H1 (cell line): ENCODE results near the gene AFF4. TPM values are rescaled to one million over a fixed set of nuclear protein-coding genes. Genes with fewer than 3 reads are reported as not detected.

Source experiments
- CTCF ChIA-PET: fragments of 300-600 bp; sonication (Branson Sonifier 250); formaldehyde crosslinking; loops from one replicate; lab custom pipeline; 2021; ENCODE audit not compliant: partially characterized antibody; lab: Charles Lee
- POLR2A ChIA-PET: fragments of 300-600 bp; sonication (Branson Sonifier 250); formaldehyde crosslinking; loops from one replicate; lab custom pipeline; 2021; ENCODE audit warnings: inconsistent platforms; ENCODE audit not compliant: partially characterized antibody; lab: Charles Lee
- DNase-seq, 2 experiments: peaks; one replicate each; pipeline versions ENCODE4 v3.0.0 to v3.0.0-alpha.2; 2010 to 2022; ENCODE audit warnings: low spot score in 2 of 2, low read depth in 1 of 2, mixed read lengths in 1 of 2
- FAIRE-seq: peaks from 2 replicates; lab custom pipeline; 2011; peaks lifted over from hg19 to GRCh38; lab: Jason Lieb, UNC
- H2AFZ ChIP-seq: 2 replicates; pipeline ENCODE4 v1.8.1; 2012; ENCODE audit warnings: low read length, inconsistent platforms
- H2AK5ac ChIP-seq: 2 replicates; pipeline ENCODE4 v1.6.1; 2013; ENCODE audit warnings: low read depth, low read length
- H2BK120ac ChIP-seq: replicated peaks from 2 replicates; pipeline ENCODE3; 2013; ENCODE audit warnings: low read depth, low read length, inconsistent platforms
- H2BK12ac ChIP-seq: 2 replicates; pipeline ENCODE4 v1.6.1; 2013; ENCODE audit warnings: low read depth, low read length
- H2BK15ac ChIP-seq: 2 replicates; pipeline ENCODE4 v1.6.1; 2013; ENCODE audit warnings: low read length
- H2BK20ac ChIP-seq: 2 replicates; pipeline ENCODE4 v1.6.1; 2013; ENCODE audit warnings: low read length
- H2BK5ac ChIP-seq: 2 replicates; pipeline ENCODE4 v1.6.1; 2013; ENCODE audit warnings: low read depth, low read length
- H3K14ac ChIP-seq: 2 replicates; pipeline ENCODE4 v1.6.1; 2013; ENCODE audit warnings: inconsistent platforms; ENCODE audit not compliant: insufficient read length
- H3K18ac ChIP-seq: 2 replicates; pipeline ENCODE4 v1.6.1; 2013; ENCODE audit warnings: low read length; ENCODE audit errors: extremely low read depth
- H3K23ac ChIP-seq: 2 replicates; pipeline ENCODE4 v1.6.1; 2013; ENCODE audit warnings: inconsistent platforms; ENCODE audit not compliant: insufficient read length
- H3K23me2 ChIP-seq: 2 replicates; pipeline ENCODE4 v1.6.1; 2013; ENCODE audit warnings: low read depth, low read length
- H3K27ac ChIP-seq: 2 replicates; pipeline ENCODE4 v1.6.1; 2011; ENCODE audit warnings: low read depth, low read length, inconsistent platforms
- H3K27me3 ChIP-seq, 4 experiments: replicated peaks in 1 of 4; 1 replicate in 1 of 4; 2 replicates in 3 of 4; pipeline versions ENCODE4 v1.6.1 to v1.8.1; 2011 to 2013; ENCODE audit warnings: low read length in 3 of 4, mild to moderate bottlenecking in 3 of 4, inconsistent platforms in 2 of 4, mixed read lengths in 2 of 4, moderate library complexity in 1 of 4; ENCODE audit not compliant: control insufficient read depth in 3 of 4, insufficient read depth in 3 of 4; ENCODE audit errors: extremely low read depth in 1 of 4
- H3K36me3 ChIP-seq, 4 experiments: 2 replicates each; pipeline versions ENCODE4 v1.6.1 to v1.8.1; 2011 to 2013; ENCODE audit warnings: mild to moderate bottlenecking in 4 of 4, low read length in 3 of 4, moderate library complexity in 2 of 4, control low read depth in 1 of 4, inconsistent platforms in 1 of 4; ENCODE audit not compliant: insufficient read depth in 4 of 4, control insufficient read depth in 2 of 4
- H3K4ac ChIP-seq: replicated peaks from 2 replicates; pipeline ENCODE3; 2013; ENCODE audit warnings: low read length, low read depth, mixed read lengths, inconsistent platforms; ENCODE audit not compliant: insufficient read length
- H3K4me1 ChIP-seq, 4 experiments: replicated peaks in 1 of 4; 1 replicate in 1 of 4; 2 replicates in 3 of 4; pipeline versions ENCODE4 v1.6.1 to v1.8.1; 2011 to 2013; ENCODE audit warnings: low read length in 3 of 4, inconsistent platforms in 2 of 4, mixed read lengths in 1 of 4; ENCODE audit not compliant: insufficient read depth in 4 of 4, control insufficient read depth in 3 of 4
- H3K4me2 ChIP-seq, 2 experiments: 2 replicates each; pipeline versions ENCODE4 v1.6.1 to v1.8.1; 2011 to 2013; ENCODE audit warnings: low read depth in 2 of 2, low read length in 2 of 2, control low read depth in 1 of 2, inconsistent platforms in 1 of 2, mild to moderate bottlenecking in 1 of 2; ENCODE audit not compliant: insufficient read depth in 1 of 2
- H3K4me3 ChIP-seq, 4 experiments: fragments of 200-600, 300-600 bp in 1 of 4; sonication (generic), shearing (Covaris generic), sonication (Bioruptor Twin) in 1 of 4; 2 replicates each; pipeline versions ENCODE4 v1.5.1 to v1.8.1; 2011 to 2016; ENCODE audit warnings: low read length in 4 of 4, low read depth in 3 of 4, control low read depth in 2 of 4, inconsistent platforms in 2 of 4, mild to moderate bottlenecking in 2 of 4, mixed read lengths in 1 of 4, moderate library complexity in 1 of 4; ENCODE audit not compliant: insufficient read depth in 2 of 4; ENCODE audit errors: extremely low read depth in 1 of 4
- H3K56ac ChIP-seq: replicated peaks from 2 replicates; pipeline ENCODE3; 2013; ENCODE audit warnings: low read depth, mild to moderate bottlenecking, mixed read lengths, low read length, inconsistent platforms; ENCODE audit not compliant: insufficient read length
- H3K79me1 ChIP-seq: 2 replicates; pipeline ENCODE4 v1.6.1; 2013; ENCODE audit warnings: low read depth, low read length, control low read depth
- H3K79me2 ChIP-seq, 2 experiments: 2 replicates each; pipeline versions ENCODE4 v1.6.1 to v1.8.1; 2012 to 2013; ENCODE audit warnings: low read length in 2 of 2, mild to moderate bottlenecking in 2 of 2, inconsistent platforms in 1 of 2; ENCODE audit not compliant: insufficient read depth in 2 of 2, control insufficient read depth in 1 of 2
- H3K9ac ChIP-seq, 4 experiments: replicated peaks in 1 of 4; 1 replicate in 1 of 4; 2 replicates in 3 of 4; pipeline versions ENCODE4 v1.6.1 to v1.8.1; 2011 to 2013; ENCODE audit warnings: low read depth in 3 of 4, low read length in 3 of 4, control low read depth in 2 of 4, mild to moderate bottlenecking in 2 of 4, moderate library complexity in 2 of 4, inconsistent platforms in 1 of 4; ENCODE audit errors: extremely low read depth in 1 of 4
- H3K9me3 ChIP-seq, 2 experiments: 2 replicates each; pipeline versions ENCODE4 v1.6.1 to v1.8.1; 2012 to 2013; ENCODE audit warnings: mild to moderate bottlenecking in 2 of 2, moderate library complexity in 2 of 2, control low read depth in 1 of 2, inconsistent platforms in 1 of 2, low read depth in 1 of 2, low read length in 1 of 2, mixed read lengths in 1 of 2; ENCODE audit not compliant: insufficient read depth in 2 of 2
- H4K20me1 ChIP-seq, 2 experiments: replicated peaks in 1 of 2; 2 replicates each; pipeline versions ENCODE3 to v1.8.1; 2011 to 2013; ENCODE audit warnings: inconsistent platforms in 2 of 2, low read length in 2 of 2, mild to moderate bottlenecking in 1 of 2; ENCODE audit not compliant: insufficient read depth in 2 of 2, control insufficient read depth in 1 of 2
- H4K5ac ChIP-seq: 2 replicates; pipeline ENCODE4 v1.6.1; 2013; ENCODE audit warnings: low read length, low read depth, mixed read lengths, inconsistent platforms; ENCODE audit not compliant: insufficient read length
- H4K8ac ChIP-seq: 2 replicates; pipeline ENCODE4 v1.8.0; 2013; ENCODE audit warnings: mild to moderate bottlenecking, moderate library complexity, low read length, inconsistent platforms; ENCODE audit not compliant: insufficient read depth; ENCODE audit errors: extremely low read depth
- H4K91ac ChIP-seq: replicated peaks from 2 replicates; pipeline ENCODE3; 2013; ENCODE audit warnings: low read length, mixed read lengths, inconsistent platforms; ENCODE audit not compliant: insufficient read length
- GTF2F1 ChIP-seq: IDR thresholded peaks from 2 replicates; pipeline ENCODE4 v1.6.1; 2012; ENCODE audit warnings: low read depth, low read length, improper control_type of control experiment, borderline replicate concordance
- WGBS, 2 experiments: shearing (Covaris generic) in 1 of 2; methylation state at CpG; one replicate each; pipeline versions ENCODE4 v1.1.6 to v1.1.7; 2013 to 2015; ENCODE audit warnings: low lambda C conversion rate in 2 of 2, mixed read lengths in 2 of 2, inconsistent platforms in 1 of 2, low coverage in 1 of 2, missing lambda C conversion rate in 1 of 2; ENCODE audit not compliant: insufficient replicate concordance in 2 of 2, insufficient coverage in 1 of 2, insufficient read length in 1 of 2; ENCODE audit errors: extremely low coverage in 1 of 2, missing lambda C conversion rate in 1 of 2; 5-methylcytosine and 5-hydroxymethylcytosine counted together
- polyA plus RNA-seq, 7 experiments: library from polyadenylated mRNA; depleted of rRNA in 3 of 7; stranded (reverse) in 5 of 7; unstranded in 2 of 7; fragments of >200 nt in 5 of 7; fragments of 200-250 nt in 2 of 7; gene quantifications; 1 replicate in 5 of 7; 2 replicates in 1 of 7; 4 replicates in 1 of 7; pipeline versions ENCODE4 v1.2.1 to v1.2.3, GENCODE V29; 2011 to 2013; ENCODE audit warnings: missing spikeins in 2 of 7, mixed read lengths in 2 of 7
- total RNA-seq: library from RNA; stranded (reverse); fragmentation: NEBNext Ultra II Directional; extraction: Animal tissue kit (Norgen Biotek cat#: 25700); gene quantifications from 2 replicates; pipeline ENCODE4 v1.2.1, GENCODE V29; 2021

The AFF4 gene
- total and polyA plus RNA-seq, 2 of the 8 experiments (the other 6 are each of a cell fraction or from before 2014, with no cell fraction given): 12.0 to 61.4 TPM

GRCh38 chr5:132828846-132829494 lies 134.5 kb downstream of the AFF4 start:
- H2BK15ac ChIP-seq: 0 out of 2 replicates have a peak overlapping the region, but pooled peaks have one; percentile 61
- H2AFZ ChIP-seq: no peak overlapping the region
- H3K9me3 ChIP-seq: no peaks in the 10 kb centered on the region
- H3K79me1 ChIP-seq: no peaks in the 10 kb centered on the region
- no peak overlapping the region for H3K14ac ChIP-seq
- no peak overlapping the region for H2BK5ac ChIP-seq
- H2BK12ac ChIP-seq: no peak overlapping the region
- H3K9ac ChIP-seq: no peak overlapping the region
- ChIA-PET POLR2A (interaction anchor here (1.0 to 5.7 kb wide), 4 partner anchors 8 to 37 kb away, joined by 3 to 30 read pairs (median 4); partner anchors contain the start of genes GDF9, SOWAHA and UQCRQ), CTCF (interaction anchor here (0.6 to 25.6 kb wide), 14 partner anchors 9 to 323 kb away, joined by 3 to 465 read pairs (median 4); partner anchors contain the start of genes CCNI2, GDF9, LEAP2 and UQCRQ)
- FAIRE-seq (no peak), DNase-seq (no peak)
- no peak overlapping the region for H4K8ac ChIP-seq
- H3K4me2 ChIP-seq: peak overlapping the region; percentile 12 to 81; a peak in 2 of 4 replicates
- peak overlapping the region; percentile 72; the same call in 1 of the 2 replicates for H2BK20ac ChIP-seq
- TF ChIP-seq GTF2F1: no peak
- no peaks in the 10 kb centered on the region for H3K36me3 ChIP-seq
- no peak overlapping the region for H4K91ac ChIP-seq
- H3K23me2 ChIP-seq: peaks cover 10% of the 10 kb centered on the region; the same call in 1 of the 2 replicates
- no peak overlapping the region for H3K27ac ChIP-seq
- no peak overlapping the region for H3K4ac ChIP-seq
- H4K20me1 ChIP-seq: no peaks in the 10 kb centered on the region
- H3K4me1 ChIP-seq: peaks cover 0 to 17% (median 14%) of the 10 kb centered on the region in 4 experiments; a peak in 6 of 7 replicates
- no peak overlapping the region for H4K5ac ChIP-seq
- no peak overlapping the region for H3K23ac ChIP-seq
- H3K27me3 ChIP-seq: peaks cover 32 to 76% (median 67%) of the 10 kb centered on the region in 4 experiments
- no peak overlapping the region; the same call in 1 of the 2 replicates for H2AK5ac ChIP-seq
- no peaks in the 10 kb centered on the region for H3K79me2 ChIP-seq
- H3K4me3 ChIP-seq: no peak overlapping the region
- no peak overlapping the region for H3K18ac ChIP-seq
- H2BK120ac ChIP-seq: no peak overlapping the region
- 86% methylated on average over 4 of the region's 4 CpGs; no CpG with 5 or more reads in 1 of the 2 experiments for WGBS, 2 experiments
- no peak overlapping the region for H3K56ac ChIP-seq
